Measurements from ENCODE around the gene XPO6. TPM values are rescaled to one million over a fixed set of nuclear protein-coding genes. Genes with fewer than 3 reads are reported as not detected.

Gene XPO6
- total RNA-seq, 1 donor from 2014 or later, result 84.8 TPM

- DNase-seq (ENCODE audit: low read depth), result no peak
- TF ChIP-seq CTCF (IDR thresholded peaks at IDR 0.05; ENCODE audit: insufficient read depth, low read length, severe bottlenecking), result no peak
- no peak for FAIRE-seq
- H3K27me3 ChIP-seq (ENCODE audit: control insufficient read depth, insufficient read depth, low read length), result no peaks in the 10 kb centered on the region
- H3K4me3 ChIP-seq (ENCODE audit: low read depth, low read length), result no peak overlapping the region
- H3K36me3 ChIP-seq (ENCODE audit: control insufficient read depth, insufficient read depth, low read length), result no peaks in the 10 kb centered on the region
Observed at GRCh38 chr16:28069971-28070794, 141.6 kb downstream of the XPO6 start.

- Histone ChIP-seq H3K27me3 (ENCODE audit: control insufficient read depth, insufficient read depth, low read length) (peaks cover 4% of the 10 kb centered on the region), H3K36me3 (ENCODE audit: control insufficient read depth, insufficient read depth, low read length) (no peaks in the 10 kb centered on the region), H3K4me3 (ENCODE audit: low read depth, low read length) (no peak overlapping the region)
- FAIRE-seq (no peak), DNase-seq (ENCODE audit: low read depth) (no peak)
- no peak for TF ChIP-seq CTCF (IDR thresholded peaks at IDR 0.05; ENCODE audit: insufficient read depth, low read length, severe bottlenecking)
Observed at GRCh38 chr16:28068976-28069375, 142.8 kb downstream of the XPO6 start.

- no peak for DNase-seq (ENCODE audit: low read depth)
- no peak for TF ChIP-seq CTCF (IDR thresholded peaks at IDR 0.05; ENCODE audit: insufficient read depth, low read length, severe bottlenecking)
- no peak for FAIRE-seq
- no peak overlapping the region for H3K4me3 ChIP-seq (ENCODE audit: low read depth, low read length)
- H3K27me3 ChIP-seq (ENCODE audit: control insufficient read depth, insufficient read depth, low read length), result peaks cover 6% of the 10 kb centered on the region
- no peaks in the 10 kb centered on the region for H3K36me3 ChIP-seq (ENCODE audit: control insufficient read depth, insufficient read depth, low read length)
Observed at GRCh38 chr16:28067604-28068379, 144.0 kb downstream of the XPO6 start.

GRCh38 chr16:28064706-28065249, 147.0 kb downstream of the XPO6 start:
- DNase-seq (ENCODE audit: low read depth) (no peak), FAIRE-seq (no peak)
- no peak for TF ChIP-seq CTCF (IDR thresholded peaks at IDR 0.05; ENCODE audit: insufficient read depth, low read length, severe bottlenecking)
- peaks cover 13% of the 10 kb centered on the region for H3K27me3 ChIP-seq (ENCODE audit: control insufficient read depth, insufficient read depth, low read length)
- H3K36me3 ChIP-seq (ENCODE audit: control insufficient read depth, insufficient read depth, low read length), result no peaks in the 10 kb centered on the region
- H3K4me3 ChIP-seq (ENCODE audit: low read depth, low read length), result no peak overlapping the region

GRCh38 chr16:28064150-28064549, 147.6 kb downstream of the XPO6 start:
- no peak overlapping the region for H3K4me3 ChIP-seq (ENCODE audit: low read depth, low read length)
- peaks cover 13% of the 10 kb centered on the region for H3K27me3 ChIP-seq (ENCODE audit: control insufficient read depth, insufficient read depth, low read length)
- no peak for TF ChIP-seq CTCF (IDR thresholded peaks at IDR 0.05; ENCODE audit: insufficient read depth, low read length, severe bottlenecking)
- no peaks in the 10 kb centered on the region for H3K36me3 ChIP-seq (ENCODE audit: control insufficient read depth, insufficient read depth, low read length)
- DNase-seq (ENCODE audit: low read depth), result no peak
- no peak for FAIRE-seq

Data from bronchial epithelial cell (primary cell).